Cardiac fibroblast (primary cell): ENCODE measurements around the gene PTPRN2.

ENCODE experiments used
- DNase-seq, 2 donors: peaks; one replicate each; pipeline versions ENCODE4 v3.0.0 to v3.0.0-alpha.2; 2010; ENCODE audit warnings: low read depth in 2 of 2
- H3K4me3 ChIP-seq, 2 donors: replicated peaks in 1 of 2; 1 replicate in 1 of 2; 2 replicates in 1 of 2; pipeline ENCODE4 v1.5.1; 2011; ENCODE audit warnings: low read depth in 2 of 2, low read length in 2 of 2, mild to moderate bottlenecking in 2 of 2, moderate library complexity in 1 of 2
- TF ChIP-seq, protein P1 (sequence below): IDR thresholded peaks from one replicate; pipeline ENCODE4 v1.5.1; 2011; ENCODE audit warnings: low read depth, mild to moderate bottlenecking, low read length, inconsistent platforms

The PTPRN2 gene

DNA sequence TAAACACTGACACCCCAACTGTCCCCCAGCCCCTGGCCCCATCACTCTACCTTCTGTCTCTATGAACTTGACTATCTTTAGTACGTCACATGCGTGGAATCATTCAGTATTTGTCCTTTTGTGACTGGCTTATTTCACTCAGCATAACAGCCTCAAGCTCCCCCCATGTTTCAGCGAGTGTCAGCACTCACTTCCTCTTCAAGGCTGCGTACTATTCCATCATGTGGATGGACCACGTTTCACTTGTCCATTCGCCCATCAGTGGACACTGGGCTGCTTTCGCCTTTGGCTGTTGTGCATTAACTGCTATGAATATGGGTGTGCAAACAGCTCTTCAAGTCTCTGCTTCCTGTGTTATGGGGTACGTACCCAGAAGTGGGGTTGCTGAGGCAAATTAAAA is 100.7 kb downstream of the PTPRN2 start:
- no peak overlapping the region for H3K4me3 ChIP-seq
- TF ChIP-seq, protein P1, sequence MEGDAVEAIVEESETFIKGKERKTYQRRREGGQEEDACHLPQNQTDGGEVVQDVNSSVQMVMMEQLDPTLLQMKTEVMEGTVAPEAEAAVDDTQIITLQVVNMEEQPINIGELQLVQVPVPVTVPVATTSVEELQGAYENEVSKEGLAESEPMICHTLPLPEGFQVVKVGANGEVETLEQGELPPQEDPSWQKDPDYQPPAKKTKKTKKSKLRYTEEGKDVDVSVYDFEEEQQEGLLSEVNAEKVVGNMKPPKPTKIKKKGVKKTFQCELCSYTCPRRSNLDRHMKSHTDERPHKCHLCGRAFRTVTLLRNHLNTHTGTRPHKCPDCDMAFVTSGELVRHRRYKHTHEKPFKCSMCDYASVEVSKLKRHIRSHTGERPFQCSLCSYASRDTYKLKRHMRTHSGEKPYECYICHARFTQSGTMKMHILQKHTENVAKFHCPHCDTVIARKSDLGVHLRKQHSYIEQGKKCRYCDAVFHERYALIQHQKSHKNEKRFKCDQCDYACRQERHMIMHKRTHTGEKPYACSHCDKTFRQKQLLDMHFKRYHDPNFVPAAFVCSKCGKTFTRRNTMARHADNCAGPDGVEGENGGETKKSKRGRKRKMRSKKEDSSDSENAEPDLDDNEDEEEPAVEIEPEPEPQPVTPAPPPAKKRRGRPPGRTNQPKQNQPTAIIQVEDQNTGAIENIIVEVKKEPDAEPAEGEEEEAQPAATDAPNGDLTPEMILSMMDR: no peak
- no peak for DNase-seq

DNA sequence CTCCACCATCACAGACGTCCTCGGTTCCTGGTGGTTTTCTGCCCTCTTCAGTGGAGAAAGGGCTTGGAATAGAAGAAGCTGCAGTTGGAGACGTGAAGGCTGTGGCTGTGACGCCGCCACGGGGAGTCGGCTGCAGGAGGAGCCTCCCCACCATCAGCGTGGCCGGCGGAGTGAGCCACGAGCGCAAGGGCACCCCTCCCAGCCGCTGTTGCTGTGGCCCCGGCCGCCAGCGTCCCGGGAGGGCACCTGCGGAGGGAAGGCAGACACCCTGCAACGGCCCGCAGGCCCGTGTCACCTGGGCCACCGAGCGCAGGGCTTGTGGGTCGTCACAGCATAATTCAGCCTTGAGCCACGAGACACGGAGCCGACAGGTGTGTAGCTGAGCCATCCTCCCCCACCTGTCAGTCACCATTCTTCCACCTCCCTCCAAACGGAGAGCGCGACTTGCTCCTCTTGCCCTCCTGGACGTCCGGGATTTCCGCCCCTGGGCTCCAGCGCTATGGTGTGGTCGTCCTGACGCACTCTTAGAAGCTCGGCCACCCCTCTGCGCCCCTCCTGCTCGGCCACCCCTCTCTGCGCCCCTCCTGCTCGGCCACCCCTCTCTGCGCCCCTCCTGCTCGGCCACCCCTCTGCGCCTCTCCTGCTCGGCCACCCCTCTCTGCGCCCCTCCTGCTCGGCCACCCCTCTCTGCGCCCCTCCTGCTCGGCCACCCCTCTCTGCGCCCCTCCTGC is 102.7 kb downstream of the PTPRN2 start:
- TF ChIP-seq, protein P1: no peak
- DNase-seq: no peak
- H3K4me3 ChIP-seq: no peak overlapping the region

DNA sequence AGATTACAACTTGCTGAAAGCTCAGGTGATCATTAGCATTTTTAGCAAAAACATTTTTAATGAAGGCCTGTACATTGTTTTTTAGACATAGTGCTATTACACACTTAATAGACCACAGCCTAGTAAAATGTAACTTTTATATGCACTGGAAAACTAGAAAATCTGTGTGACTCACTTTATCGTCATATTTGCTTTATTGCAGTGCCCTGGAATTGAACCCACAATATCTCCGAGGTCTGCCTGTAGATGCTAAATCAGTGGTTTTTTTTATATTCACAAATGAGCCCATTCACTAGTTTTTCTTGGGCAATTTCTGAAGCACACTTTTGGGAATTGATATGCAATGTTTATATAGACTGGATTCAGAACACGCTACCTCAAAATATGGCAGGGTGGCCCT is 105.1 kb downstream of the PTPRN2 start:
- TF ChIP-seq, protein P1: no peak
- no peak for DNase-seq

DNA sequence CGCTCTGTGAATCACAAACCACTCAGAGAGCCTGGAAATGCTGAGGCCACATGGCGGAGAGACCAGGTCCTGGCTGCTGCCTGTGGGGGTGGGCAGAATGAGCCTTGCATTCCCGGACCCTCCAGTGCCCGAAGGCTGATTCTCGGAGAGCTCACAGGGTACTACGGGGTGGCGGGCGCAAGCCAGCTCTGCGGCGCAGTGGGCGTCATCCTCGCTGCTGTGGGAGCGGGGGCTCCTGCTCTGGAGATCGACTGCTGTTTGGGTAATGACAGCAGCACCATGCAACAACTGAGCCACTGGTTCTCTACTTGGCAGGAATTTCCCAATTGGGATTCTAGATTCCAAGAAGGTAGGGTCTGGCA is 108.0 kb downstream of the PTPRN2 start:
- TF ChIP-seq, protein P1: no peak
- H3K4me3 ChIP-seq: no peak overlapping the region
- no peak for DNase-seq

More for the DNA sequence above, 105.1 kb downstream of the PTPRN2 start:
- no peak overlapping the region for H3K4me3 ChIP-seq

DNA sequence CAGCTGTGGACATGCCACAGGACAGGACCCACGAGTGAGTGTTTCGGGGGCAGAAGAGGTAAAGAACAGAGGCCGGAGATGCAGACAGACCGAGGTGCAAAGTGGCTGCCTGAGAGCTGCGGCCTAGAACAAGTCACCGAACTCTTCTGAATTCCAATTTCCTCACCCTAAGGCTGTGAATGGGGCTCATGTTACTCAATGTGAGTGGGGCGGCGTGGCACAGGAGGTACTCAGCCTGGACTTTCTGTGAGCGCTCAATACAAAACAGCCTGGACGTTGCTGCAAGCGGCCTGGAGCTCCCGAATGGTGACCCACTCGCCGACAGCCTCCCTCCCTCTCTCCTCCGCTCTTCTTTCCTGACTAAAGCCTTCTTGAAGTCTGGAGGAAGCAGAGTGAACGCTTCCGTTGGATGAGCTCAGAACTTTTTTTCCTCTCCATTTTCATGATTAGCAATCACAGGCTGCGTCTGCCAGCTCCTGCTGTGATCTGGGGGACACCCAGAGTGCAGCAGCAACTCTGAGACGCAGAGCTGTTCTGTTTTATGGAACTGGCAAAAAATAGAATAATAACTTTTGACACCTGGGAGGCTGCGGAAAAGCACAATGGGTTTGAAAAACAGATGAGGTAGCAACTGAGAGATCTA is 108.5 kb downstream of the PTPRN2 start:
- DNase-seq: no peak
- TF ChIP-seq, protein P1: no peak
- no peak overlapping the region for H3K4me3 ChIP-seq

DNA sequence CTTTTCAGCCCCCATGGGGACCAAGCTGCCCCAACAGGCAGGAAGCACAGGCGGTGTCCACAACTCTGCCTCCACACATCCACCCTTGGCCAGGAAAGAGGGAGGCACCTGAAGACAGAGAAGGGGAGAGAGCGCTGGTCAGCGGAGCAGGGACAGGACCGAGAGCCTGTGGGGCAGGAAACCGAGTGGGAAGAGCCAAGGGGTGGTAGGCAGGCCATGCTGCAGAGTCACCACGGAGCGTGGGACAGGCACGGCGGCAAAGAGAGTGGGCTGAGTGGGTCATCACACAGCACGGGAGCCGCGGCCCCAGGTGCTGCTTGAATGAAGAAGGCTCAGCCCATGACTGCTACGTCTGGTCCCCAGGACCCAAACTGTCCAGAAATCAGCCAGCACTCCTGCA is 109.8 kb downstream of the PTPRN2 start:
- no peak for DNase-seq
- TF ChIP-seq, protein P1: no peak
- no peak overlapping the region for H3K4me3 ChIP-seq
